Esophagus squamous epithelium (tissue), 4 donors: ENCODE data around the gene UBXN2A.

Experiments
- POLR2A ChIP-seq, 4 donors: fragments of 450-650 bp; IDR thresholded peaks; one replicate each; pipeline ENCODE4 v1.6.1; 2017; ENCODE audit warnings: antibody characterized with exemption in 4 of 4, mild to moderate bottlenecking in 4 of 4, moderate library complexity in 3 of 4
- TF ChIP-seq, protein P1 (sequence below), 6 experiments: fragments of 450-650 bp in 4 of 6; fragments of 200-600 bp in 2 of 6; sonication (generic) in 2 of 6; IDR thresholded peaks; one replicate each; pipeline ENCODE4 v1.5.1; 2016 to 2019; ENCODE audit warnings: antibody characterized with exemption in 6 of 6, mild to moderate bottlenecking in 4 of 6, moderate library complexity in 4 of 6

DNA sequence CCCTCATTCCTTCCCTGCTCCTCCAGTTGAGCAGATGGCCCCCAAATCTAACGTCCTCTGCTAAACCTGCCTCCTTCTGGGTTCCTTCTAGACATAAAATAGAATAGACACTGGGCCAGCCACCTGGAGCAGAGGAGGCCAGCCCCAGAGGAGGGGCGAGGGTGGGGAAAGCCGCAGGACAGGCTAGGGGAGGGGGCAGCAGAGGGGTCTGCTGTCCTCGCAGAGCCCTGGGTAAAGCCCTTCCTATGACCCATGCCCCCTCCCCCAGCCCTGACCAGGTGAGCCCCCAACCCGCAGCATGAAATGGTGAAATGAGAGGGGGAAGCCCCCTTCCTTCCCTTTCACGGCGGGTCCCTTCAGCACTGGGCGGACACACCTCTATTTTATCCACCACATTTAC, 77.4 kb downstream of the UBXN2A start:
- TF ChIP-seq, protein P1, sequence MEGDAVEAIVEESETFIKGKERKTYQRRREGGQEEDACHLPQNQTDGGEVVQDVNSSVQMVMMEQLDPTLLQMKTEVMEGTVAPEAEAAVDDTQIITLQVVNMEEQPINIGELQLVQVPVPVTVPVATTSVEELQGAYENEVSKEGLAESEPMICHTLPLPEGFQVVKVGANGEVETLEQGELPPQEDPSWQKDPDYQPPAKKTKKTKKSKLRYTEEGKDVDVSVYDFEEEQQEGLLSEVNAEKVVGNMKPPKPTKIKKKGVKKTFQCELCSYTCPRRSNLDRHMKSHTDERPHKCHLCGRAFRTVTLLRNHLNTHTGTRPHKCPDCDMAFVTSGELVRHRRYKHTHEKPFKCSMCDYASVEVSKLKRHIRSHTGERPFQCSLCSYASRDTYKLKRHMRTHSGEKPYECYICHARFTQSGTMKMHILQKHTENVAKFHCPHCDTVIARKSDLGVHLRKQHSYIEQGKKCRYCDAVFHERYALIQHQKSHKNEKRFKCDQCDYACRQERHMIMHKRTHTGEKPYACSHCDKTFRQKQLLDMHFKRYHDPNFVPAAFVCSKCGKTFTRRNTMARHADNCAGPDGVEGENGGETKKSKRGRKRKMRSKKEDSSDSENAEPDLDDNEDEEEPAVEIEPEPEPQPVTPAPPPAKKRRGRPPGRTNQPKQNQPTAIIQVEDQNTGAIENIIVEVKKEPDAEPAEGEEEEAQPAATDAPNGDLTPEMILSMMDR (IDR thresholded peaks at IDR 0.05) = no peak
- no peak for TF ChIP-seq POLR2A (IDR thresholded peaks at IDR 0.05)
